WTC11 (cell line): ENCODE measurements around the gene SLC8A1. TPM values are rescaled to one million over a fixed set of nuclear protein-coding genes. Genes with fewer than 3 reads are reported as not detected.

Experiments used
- ATAC-seq: fragments of 200-7000 bp; cut with Tn5 transposase; 2 replicates; pipeline ENCODE4 v1.10.0; 2021; ENCODE audit warnings: mild to moderate bottlenecking, moderate library complexity
- CTCF ChIA-PET: fragments of 300-600 bp; sonication (Branson Sonifier 250); formaldehyde crosslinking; loops from one replicate; lab custom pipeline; 2021; ENCODE audit warnings: antibody characterized with exemption; lab: Charles Lee
- POLR2A ChIA-PET: fragments of 350-600 bp; sonication (Branson Sonifier 250); formaldehyde crosslinking; loops from one replicate; lab custom pipeline; 2021; ENCODE audit warnings: antibody characterized with exemption; lab: Charles Lee
- DNase-seq: peaks from one replicate; pipeline ENCODE4 v3.0.0; 2021; ENCODE audit warnings: low spot score
- H3K27ac Mint-ChIP-seq: 2 replicates; pipeline ENCODE4 v1.8.0; 2021; ENCODE audit warnings: mixed read lengths
- H3K27me3 Mint-ChIP-seq: 2 replicates; pipeline ENCODE4 v1.8.0; 2021; ENCODE audit warnings: low read depth, mild to moderate bottlenecking, moderate library complexity, mixed read lengths
- H3K36me3 Mint-ChIP-seq: 2 replicates; pipeline ENCODE4 v1.8.0; 2021; ENCODE audit warnings: mixed read lengths
- H3K4me1 Mint-ChIP-seq: 2 replicates; pipeline ENCODE4 v1.8.0; 2022; ENCODE audit warnings: mixed read lengths
- H3K4me3 Mint-ChIP-seq: 2 replicates; pipeline ENCODE4 v1.8.0; 2021; ENCODE audit warnings: mild to moderate bottlenecking, moderate library complexity, mixed read lengths
- H3K9me3 Mint-ChIP-seq: 2 replicates; pipeline ENCODE4 v1.8.0; 2021; ENCODE audit warnings: mixed read lengths
- CREB1 ChIP-seq: sonication (generic); formaldehyde crosslinking; IDR thresholded peaks from 2 replicates; pipeline ENCODE4 v1.8.0; 2023; ENCODE audit warnings: mild to moderate bottlenecking, missing genetic modification reagents
- CTCF ChIP-seq: fragments of 200-600 bp; IDR thresholded peaks from 2 replicates; pipeline ENCODE4 v1.8.0; 2022; ENCODE audit warnings: antibody characterized with exemption
- E2F1 ChIP-seq: sonication (generic); formaldehyde crosslinking; IDR thresholded peaks from 2 replicates; pipeline ENCODE4 v1.8.0; 2022; ENCODE audit warnings: mild to moderate bottlenecking, missing genetic modification reagents
- EMX1 ChIP-seq: fragments of 250-450 bp; sonication (Bioruptor Pico); IDR thresholded peaks from 2 replicates; pipeline ENCODE4 v1.8.0; 2021; ENCODE audit warnings: mild to moderate bottlenecking
- ERG ChIP-seq: fragments of 250-450 bp; sonication (Bioruptor Pico); IDR thresholded peaks from 2 replicates; pipeline ENCODE4 v1.8.0; 2021; ENCODE audit warnings: mild to moderate bottlenecking
- FOXJ3 ChIP-seq: sonication (generic); formaldehyde crosslinking; IDR thresholded peaks from 2 replicates; pipeline ENCODE4 v1.9.0; 2021; ENCODE audit warnings: missing genetic modification reagents, mild to moderate bottlenecking, borderline replicate concordance
- GTF2I ChIP-seq: fragments of 250-450 bp; sonication (Bioruptor Pico); conservative IDR thresholded peaks from 2 replicates; pipeline ENCODE4 v1.4.0; 2021; ENCODE audit warnings: mild to moderate bottlenecking
- JAZF1 ChIP-seq: fragments of 250-450 bp; sonication (Bioruptor Pico); IDR thresholded peaks from 2 replicates; pipeline ENCODE4 v1.9.0; 2021; ENCODE audit warnings: moderate library complexity, mild to moderate bottlenecking, inconsistent platforms
- NFYB ChIP-seq: sonication (generic); formaldehyde crosslinking; conservative IDR thresholded peaks from 2 replicates; pipeline ENCODE4 v1.8.0; 2022; ENCODE audit warnings: low read depth, missing genetic modification reagents
- NR2C2 ChIP-seq: sonication (generic); formaldehyde crosslinking; IDR thresholded peaks from 2 replicates; pipeline ENCODE4 v1.8.0; 2022; ENCODE audit warnings: mild to moderate bottlenecking, missing genetic modification reagents
- RORB ChIP-seq: fragments of 250-450 bp; sonication (Bioruptor Pico); IDR thresholded peaks from 2 replicates; pipeline ENCODE4 v1.9.0; 2021; ENCODE audit warnings: mild to moderate bottlenecking
- SMAD4 ChIP-seq: sonication (generic); formaldehyde crosslinking; IDR thresholded peaks from 2 replicates; pipeline ENCODE4 v1.8.0; 2022; ENCODE audit warnings: mild to moderate bottlenecking, missing genetic modification reagents
- SP1 ChIP-seq: sonication (generic); formaldehyde crosslinking; conservative IDR thresholded peaks from 2 replicates; pipeline ENCODE4 v1.8.1; 2022; ENCODE audit warnings: missing genetic modification reagents
- USF2 ChIP-seq: sonication (generic); formaldehyde crosslinking; IDR thresholded peaks from 2 replicates; pipeline ENCODE4 v1.8.1; 2023; ENCODE audit warnings: mild to moderate bottlenecking, missing genetic modification reagents, moderate library complexity
- ZNF121 ChIP-seq: sonication (generic); formaldehyde crosslinking; IDR thresholded peaks from 2 replicates; pipeline ENCODE4 v1.8.0; 2023; ENCODE audit warnings: missing genetic modification reagents
- ZNF219 ChIP-seq: sonication (generic); formaldehyde crosslinking; IDR thresholded peaks from 2 replicates; pipeline ENCODE4 v1.8.0; 2023; ENCODE audit warnings: missing genetic modification reagents, mild to moderate bottlenecking, borderline replicate concordance
- ZNF281 ChIP-seq: sonication (generic); formaldehyde crosslinking; IDR thresholded peaks from 2 replicates; pipeline ENCODE4 v1.8.0; 2023; ENCODE audit warnings: mild to moderate bottlenecking, missing genetic modification reagents
- ZNF425 ChIP-seq: fragments of 250-450 bp; sonication (Bioruptor Pico); conservative IDR thresholded peaks from 2 replicates; pipeline ENCODE4 v1.9.0; 2021; ENCODE audit warnings: mild to moderate bottlenecking
- ZNF671 ChIP-seq: fragments of 250-450 bp; sonication (Bioruptor Pico); IDR thresholded peaks from 2 replicates; pipeline ENCODE4 v1.8.0; 2021; ENCODE audit warnings: mild to moderate bottlenecking
- ZSCAN18 ChIP-seq: fragments of 250-450 bp; sonication (Bioruptor Pico); IDR thresholded peaks from 2 replicates; pipeline ENCODE4 v2.1.2; 2022; ENCODE audit warnings: mild to moderate bottlenecking, moderate library complexity
- total RNA-seq: library from RNA; stranded (reverse); gene quantifications from 3 replicates; pipeline ENCODE4 v1.2.3, GENCODE V29; 2021

Gene SLC8A1
- total RNA-seq, 1 experiment from 2014 or later: 2.6 TPM

- TF ChIP-seq ZNF281: no peak
- TF ChIP-seq ZSCAN18 (CRISPR knock-in tag): no peak
- TF ChIP-seq SP1 (CRISPR knock-in tag): no peak
- TF ChIP-seq JAZF1 (CRISPR knock-in tag): no peak
- no peak for TF ChIP-seq E2F1
- TF ChIP-seq RORB (CRISPR knock-in tag): no peak
- no peak for TF ChIP-seq NFYB (CRISPR knock-in tag)
- TF ChIP-seq USF2 (CRISPR knock-in tag): no peak
These were observed 94.2 kb downstream of the SLC8A1 start (continued) for GRCh38 chr2:40357667-40358066.

GRCh38 chr2:40355451-40355850, 96.4 kb downstream of the SLC8A1 start:
- ChIA-PET CTCF (interaction anchor here (1.4 kb wide), 1 partner anchor 9 kb away, joined by 3 read pairs; no protein-coding TSS in a partner anchor), POLR2A (no interaction called here)
- Mint-ChIP-seq H3K27me3 (no peaks in the 10 kb centered on the region), H3K4me1 (peaks cover 5% of the 10 kb centered on the region), H3K36me3 (no peaks in the 10 kb centered on the region), H3K27ac (no peak overlapping the region), H3K4me3 (no peak overlapping the region), H3K9me3 (no peaks in the 10 kb centered on the region)
- no peak for ATAC-seq
- DNase-seq: no peak
- TF ChIP-seq ZNF671 (CRISPR knock-in tag): no peak
- no peak for TF ChIP-seq ZNF281
- no peak for TF ChIP-seq SMAD4 (CRISPR knock-in tag)
- TF ChIP-seq GTF2I: no peak
- TF ChIP-seq CREB1 (CRISPR knock-in tag): no peak
- no peak for TF ChIP-seq FOXJ3 (CRISPR knock-in tag)
- no peak for TF ChIP-seq ERG (CRISPR knock-in tag)
- no peak for TF ChIP-seq ZNF425 (CRISPR knock-in tag)
- no peak for TF ChIP-seq EMX1
- no peak for TF ChIP-seq ZNF219 (CRISPR knock-in tag)
- no peak for TF ChIP-seq CTCF
- no peak for TF ChIP-seq ZNF121
- TF ChIP-seq NR2C2 (CRISPR knock-in tag): no peak
